Measurements from ENCODE around the gene NMU. TPM values are rescaled to one million over a fixed set of nuclear protein-coding genes. Genes with fewer than 3 reads are reported as not detected.
"Not testable (repeated sequence)": the region's sequence is repeated elsewhere in the genome, so short reads cannot be mapped to it uniquely, and the experiment has no call there.

NMU gene
- total RNA-seq, 2 donors from 2014 or later = 0.82 TPM; not detected in 1

GRCh38 chr4:55613621-55614020 lies 22.5 kb downstream of the NMU start:
- no peaks in the 10 kb centered on the region for H3K4me1 Mint-ChIP-seq (ENCODE audit: low read depth)
- DNase-seq (no peak), ATAC-seq (replicated peaks in 1 of 2) (no peak)
- H3K9me3 Mint-ChIP-seq = no peaks in the 10 kb centered on the region
- no peak overlapping the region for H3K4me3 Mint-ChIP-seq
- H3K27me3 Mint-ChIP-seq (ENCODE audit: low read depth) = peaks cover 17% of the 10 kb centered on the region
- no peak overlapping the region for H3K27ac Mint-ChIP-seq
- H3K36me3 Mint-ChIP-seq (ENCODE audit: insufficient read depth in 2 of 2) = peaks cover 0 to 1% of the 10 kb centered on the region in 2 donors

GRCh38 chr4:55612341-55612740 lies 23.8 kb downstream of the NMU start:
- no peak overlapping the region for H3K4me3 Mint-ChIP-seq
- no peaks in the 10 kb centered on the region for H3K9me3 Mint-ChIP-seq
- H3K4me1 Mint-ChIP-seq (ENCODE audit: low read depth) = no peaks in the 10 kb centered on the region
- no peak for DNase-seq
- H3K27ac Mint-ChIP-seq = no peak overlapping the region
- ATAC-seq (replicated peaks in 1 of 2) = no peak
- peaks cover 8% of the 10 kb centered on the region for H3K27me3 Mint-ChIP-seq (ENCODE audit: low read depth)
- H3K36me3 Mint-ChIP-seq (ENCODE audit: insufficient read depth in 2 of 2) = no peaks in the 10 kb centered on the region

- no peak overlapping the region for H3K4me3 Mint-ChIP-seq
- H3K36me3 Mint-ChIP-seq (ENCODE audit: insufficient read depth in 2 of 2) = no peaks in the 10 kb centered on the region
- DNase-seq = no peak
- no peaks in the 10 kb centered on the region for H3K4me1 Mint-ChIP-seq (ENCODE audit: low read depth)
- H3K9me3 Mint-ChIP-seq = no peaks in the 10 kb centered on the region
- no peak overlapping the region for H3K27ac Mint-ChIP-seq
- ATAC-seq (replicated peaks in 1 of 2) = no peak
- peaks cover under 1% of the 10 kb centered on the region for H3K27me3 Mint-ChIP-seq (ENCODE audit: low read depth)
These were observed 24.6 kb downstream of the NMU start for GRCh38 chr4:55611358-55612059.

GRCh38 chr4:55610381-55610780 lies 25.7 kb downstream of the NMU start:
- ATAC-seq (replicated peaks in 1 of 2) (no peak), DNase-seq (no peak)
- H3K27me3 Mint-ChIP-seq (ENCODE audit: low read depth) = peaks cover 2% of the 10 kb centered on the region
- H3K9me3 Mint-ChIP-seq = no peaks in the 10 kb centered on the region
- H3K4me1 Mint-ChIP-seq (ENCODE audit: low read depth) = no peaks in the 10 kb centered on the region
- H3K27ac Mint-ChIP-seq = no peak overlapping the region
- no peak overlapping the region for H3K4me3 Mint-ChIP-seq
- no peaks in the 10 kb centered on the region for H3K36me3 Mint-ChIP-seq (ENCODE audit: insufficient read depth in 2 of 2)

- Mint-ChIP-seq H3K4me3 (peak overlapping the region in 1 of 2 donors; percentile 41), H3K4me1 (ENCODE audit: low read depth) (no peaks in the 10 kb centered on the region), H3K9me3 (no peaks in the 10 kb centered on the region), H3K36me3 (ENCODE audit: insufficient read depth in 2 of 2) (no peaks in the 10 kb centered on the region), H3K27me3 (ENCODE audit: low read depth) (peaks cover 9% of the 10 kb centered on the region), H3K27ac (no peak overlapping the region)
- DNase-seq (no peak), ATAC-seq (replicated peaks in 1 of 2) (no peak)
These were observed 26.7 kb downstream of the NMU start for GRCh38 chr4:55609393-55609866.

- H3K9me3 Mint-ChIP-seq = no peaks in the 10 kb centered on the region
- DNase-seq = no peak
- no peak overlapping the region for H3K27ac Mint-ChIP-seq
- no peak for ATAC-seq (replicated peaks in 1 of 2)
- no peaks in the 10 kb centered on the region for H3K4me1 Mint-ChIP-seq (ENCODE audit: low read depth)
- H3K27me3 Mint-ChIP-seq (ENCODE audit: low read depth) = peaks cover 9% of the 10 kb centered on the region
- no peaks in the 10 kb centered on the region for H3K36me3 Mint-ChIP-seq (ENCODE audit: insufficient read depth in 2 of 2)
- H3K4me3 Mint-ChIP-seq = no peak overlapping the region
These were observed 27.5 kb downstream of the NMU start for GRCh38 chr4:55608591-55608990.

GRCh38 chr4:55604996-55605395 lies 31.1 kb downstream of the NMU start:
- Mint-ChIP-seq H3K27me3 (ENCODE audit: low read depth) (peaks cover 11% of the 10 kb centered on the region), H3K36me3 (ENCODE audit: insufficient read depth in 2 of 2) (no peaks in the 10 kb centered on the region), H3K4me1 (ENCODE audit: low read depth) (no peaks in the 10 kb centered on the region), H3K9me3 (no peaks in the 10 kb centered on the region), H3K4me3 (no peak overlapping the region), H3K27ac (no peak overlapping the region)
- no peak for ATAC-seq (replicated peaks in 1 of 2)
- DNase-seq = no peak

- ATAC-seq (replicated peaks in 1 of 2) = no peak
- no peak overlapping the region for H3K27ac Mint-ChIP-seq
- H3K27me3 Mint-ChIP-seq (ENCODE audit: low read depth) = peaks cover 13% of the 10 kb centered on the region
- no peaks in the 10 kb centered on the region for H3K4me1 Mint-ChIP-seq (ENCODE audit: low read depth)
- no peaks in the 10 kb centered on the region for H3K36me3 Mint-ChIP-seq (ENCODE audit: insufficient read depth in 2 of 2)
- no peaks in the 10 kb centered on the region for H3K9me3 Mint-ChIP-seq
- no peak overlapping the region for H3K4me3 Mint-ChIP-seq
- DNase-seq = no peak
These were observed 35.5 kb downstream of the NMU start for GRCh38 chr4:55600640-55601039.

GRCh38 chr4:55598641-55599040 lies 37.5 kb downstream of the NMU start:
- no peak for ATAC-seq (replicated peaks in 1 of 2)
- no peaks in the 10 kb centered on the region for H3K9me3 Mint-ChIP-seq
- H3K27ac Mint-ChIP-seq = no peak overlapping the region
- H3K4me1 Mint-ChIP-seq (ENCODE audit: low read depth) = no peaks in the 10 kb centered on the region
- H3K36me3 Mint-ChIP-seq (ENCODE audit: insufficient read depth in 2 of 2) = no peaks in the 10 kb centered on the region
- H3K27me3 Mint-ChIP-seq (ENCODE audit: low read depth) = peaks cover 5% of the 10 kb centered on the region
- H3K4me3 Mint-ChIP-seq = no peak overlapping the region
- DNase-seq = no peak

- ATAC-seq (replicated peaks in 1 of 2) = no peak
- Mint-ChIP-seq H3K4me1 (ENCODE audit: low read depth) (no peaks in the 10 kb centered on the region), H3K36me3 (ENCODE audit: insufficient read depth in 2 of 2) (no peaks in the 10 kb centered on the region)
These were observed 44.1 kb downstream of the NMU start, which contains the start of gene PDCL2 for GRCh38 chr4:55592014-55592413. Gene PDCL2, minus strand, starts transcription at chr4:55592245. Its CDS starts 136 bp downstream, at chr4:55592109.

GRCh38 chr4:55588160-55588559 lies 47.9 kb downstream of the NMU start:
- Mint-ChIP-seq H3K4me1 (ENCODE audit: low read depth) (no peaks in the 10 kb centered on the region), H3K36me3 (ENCODE audit: insufficient read depth in 2 of 2) (peaks cover 0 to 4% of the 10 kb centered on the region in 2 donors), H3K27me3 (ENCODE audit: low read depth) (no peaks in the 10 kb centered on the region), H3K9me3 (peaks cover 0 to 6% of the 10 kb centered on the region in 2 donors), H3K4me3 (no peak overlapping the region), H3K27ac (no peak overlapping the region)
- no peak for DNase-seq
- no peak for ATAC-seq (replicated peaks in 1 of 2)

More at GRCh38 chr4:55592014-55592413, 44.1 kb downstream of the NMU start, which contains the start of gene PDCL2:
- no peaks in the 10 kb centered on the region for H3K27me3 Mint-ChIP-seq (ENCODE audit: low read depth)
- H3K4me3 Mint-ChIP-seq = no peak within 1 kb of the TSS
- no peak for DNase-seq
- no peak within 1 kb of the TSS for H3K27ac Mint-ChIP-seq
- no peaks in the 10 kb centered on the region for H3K9me3 Mint-ChIP-seq

- not testable (repeated sequence) for H3K36me3 Mint-ChIP-seq (ENCODE audit: insufficient read depth in 2 of 2); ATAC-seq (replicated peaks in 1 of 2); DNase-seq; H3K9me3 Mint-ChIP-seq; H3K27me3 Mint-ChIP-seq (ENCODE audit: low read depth); H3K4me1 Mint-ChIP-seq (ENCODE audit: low read depth); H3K27ac Mint-ChIP-seq; H3K4me3 Mint-ChIP-seq
These were observed 53.3 kb downstream of the NMU start for GRCh38 chr4:55582773-55583172.

- peaks cover 8% of the 10 kb centered on the region for H3K4me1 Mint-ChIP-seq (ENCODE audit: low read depth)
- H3K27ac Mint-ChIP-seq = no peak overlapping the region
- DNase-seq (no peak), ATAC-seq (replicated peaks in 1 of 2) (no peak)
- H3K9me3 Mint-ChIP-seq = peaks cover 8 to 9% of the 10 kb centered on the region in 2 donors
- peaks cover 7 to 12% of the 10 kb centered on the region in 2 donors for H3K36me3 Mint-ChIP-seq (ENCODE audit: insufficient read depth in 2 of 2)
- H3K27me3 Mint-ChIP-seq (ENCODE audit: low read depth) = peaks cover 6% of the 10 kb centered on the region
- no peak overlapping the region for H3K4me3 Mint-ChIP-seq
These were observed 57.6 kb downstream of the NMU start for GRCh38 chr4:55578341-55579010.

Data from activated T-cell treated with anti-CD3 and anti-CD28 coated beads, Interleukin-2, amount 50 U/mL, for 72 hours (primary cell).